ENCODE measurements around the gene OR56A4.
"Not testable (repeated sequence)": the region's sequence is repeated elsewhere in the genome, so short reads cannot be mapped to it uniquely, and the experiment has no call there.

Gene OR56A4

GRCh38 chr11:5960704-5961320, 45.9 kb downstream of the OR56A4 start:
- DNase-seq (ENCODE audit: low spot score), result not testable (repeated sequence)

GRCh38 chr11:5955586-5955985, 51.2 kb downstream of the OR56A4 start:
- DNase-seq (ENCODE audit: low spot score), result no peak

Measured in activated CD4-positive, alpha-beta T cell treated with anti-CD3 and anti-CD28 coated beads, Interleukin-2, Interleukin-4, amounts not matched to agents 100 ng/mL and 50 ng/mL, durations not matched to agents 16 hours and 8 hours (primary cell).